Measurements from ENCODE around the gene ATXN7L1. TPM values are rescaled to one million over a fixed set of nuclear protein-coding genes. Genes with fewer than 3 reads are reported as not detected.

Gene ATXN7L1
- total RNA-seq, 1 donor from 2014 or later = 16.2 TPM

DNA sequence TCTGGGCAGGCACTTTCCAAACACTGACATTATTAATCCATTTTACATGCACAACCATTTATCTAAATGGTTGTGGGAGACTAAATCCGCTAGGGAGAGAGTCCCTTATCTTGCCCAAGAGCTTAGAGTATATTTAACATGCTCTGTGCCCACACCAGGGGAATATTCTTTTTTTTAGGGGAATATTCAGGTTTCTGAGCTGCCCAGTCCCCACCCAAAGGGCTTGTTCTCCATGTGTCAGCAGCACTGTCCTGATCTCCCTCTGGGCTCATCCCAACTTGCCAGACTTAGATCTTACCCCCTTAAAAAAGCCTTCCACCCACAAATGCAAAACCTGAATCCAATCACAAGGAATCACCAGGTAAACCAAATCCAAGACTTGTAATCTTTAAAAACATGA, 132.1 kb downstream of the ATXN7L1 start:
- intact Hi-C loops (cut with DNase I) = loop anchor here (10.0 kb wide), 1 partner anchor 411 kb away; no protein-coding TSS in a partner anchor
- Histone ChIP-seq H3K9me3 (no peaks in the 10 kb centered on the region), H3K27me3 (no peaks in the 10 kb centered on the region), H3K36me3 (no peaks in the 10 kb centered on the region), H3K27ac (no peak overlapping the region), H3K4me1 (no peaks in the 10 kb centered on the region), H3K4me3 (no peak overlapping the region)
- DNase-seq (ENCODE audit: extremely low spot score in 2 of 2) = no peak
- no peak for TF ChIP-seq POLR2A (IDR thresholded peaks at IDR 0.05)
- no peak for TF ChIP-seq POLR2AphosphoS5 (IDR thresholded peaks at IDR 0.05; ENCODE audit: insufficient read depth in 1 of 2, low read depth in 1 of 2)
- no peak for TF ChIP-seq CTCF (IDR thresholded peaks at IDR 0.05)

DNA sequence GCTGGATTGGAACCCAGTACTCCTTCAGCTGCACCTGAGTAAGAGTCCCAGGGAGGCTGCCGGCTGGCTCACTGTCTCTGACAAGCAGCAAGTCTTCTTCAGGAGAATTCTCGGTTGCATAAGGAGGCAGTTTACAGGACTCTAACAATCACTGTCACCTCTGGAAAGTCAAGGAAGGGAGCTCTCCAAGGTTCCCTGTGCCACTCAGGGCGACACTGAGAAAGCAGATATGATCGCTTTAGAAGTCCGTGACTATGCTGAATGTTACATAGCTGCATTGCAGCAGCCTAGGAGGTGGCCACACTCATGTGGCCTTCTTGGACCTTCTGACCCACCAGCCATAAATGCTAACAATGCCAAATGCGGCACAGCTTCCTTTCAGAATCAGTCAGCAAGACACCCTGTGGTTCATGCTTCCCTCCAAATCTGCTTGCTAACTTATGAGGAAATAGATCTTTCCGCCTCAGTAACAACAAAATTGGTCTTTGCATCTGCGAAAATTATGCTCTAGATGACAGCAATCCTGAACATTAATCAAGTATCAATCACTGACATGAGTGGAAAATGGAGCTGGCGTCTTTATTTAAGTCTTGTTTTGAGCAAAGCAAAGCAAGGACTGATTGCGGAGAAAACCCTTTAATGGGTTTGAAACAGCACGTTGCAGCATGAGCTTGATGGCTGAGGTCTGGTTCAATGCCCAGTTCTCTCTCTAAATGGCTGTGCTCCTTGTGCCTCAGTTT, 132.9 kb downstream of the ATXN7L1 start:
- TF ChIP-seq POLR2A (IDR thresholded peaks at IDR 0.05) (no peak), POLR2AphosphoS5 (IDR thresholded peaks at IDR 0.05; ENCODE audit: insufficient read depth in 1 of 2, low read depth in 1 of 2) (no peak), CTCF (IDR thresholded peaks at IDR 0.05) (no peak)
- no peaks in the 10 kb centered on the region for H3K9me3 ChIP-seq

DNA sequence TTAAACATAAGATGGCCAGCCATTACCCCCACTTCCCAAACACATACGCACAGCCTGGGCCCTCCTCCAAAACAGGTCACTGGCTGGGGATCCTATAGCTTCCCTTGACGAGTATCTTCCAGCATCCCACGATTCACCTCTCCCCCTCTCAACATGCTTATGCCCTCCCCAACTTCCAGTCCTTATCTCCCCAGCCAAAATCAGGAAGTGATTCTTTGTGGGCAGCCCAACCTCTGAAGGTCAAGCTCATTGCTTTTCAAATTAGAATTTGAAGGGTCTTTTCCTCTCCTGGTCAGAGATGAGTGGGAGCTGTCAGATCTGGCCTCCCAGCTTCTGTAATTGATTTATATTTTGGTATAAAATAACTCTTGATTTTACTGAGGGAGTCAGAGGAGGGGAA, 133.6 kb downstream of the ATXN7L1 start:
- H3K4me3 ChIP-seq = no peak overlapping the region
- H3K27ac ChIP-seq = no peak overlapping the region
- intact Hi-C loops (cut with DNase I) = loop anchor here (10.0 kb wide), 1 partner anchor 412 kb away; no protein-coding TSS in a partner anchor
- no peaks in the 10 kb centered on the region for H3K36me3 ChIP-seq
- no peaks in the 10 kb centered on the region for H3K27me3 ChIP-seq
- no peaks in the 10 kb centered on the region for H3K4me1 ChIP-seq
- TF ChIP-seq POLR2A (IDR thresholded peaks at IDR 0.05) = no peak
- no peak for TF ChIP-seq POLR2AphosphoS5 (IDR thresholded peaks at IDR 0.05; ENCODE audit: insufficient read depth in 1 of 2, low read depth in 1 of 2)
- DNase-seq (ENCODE audit: extremely low spot score in 2 of 2) = no peak
- H3K9me3 ChIP-seq = no peaks in the 10 kb centered on the region

More for the DNA sequence above, 132.9 kb downstream of the ATXN7L1 start:
- DNase-seq (ENCODE audit: extremely low spot score in 2 of 2) = no peak
- Histone ChIP-seq H3K36me3 (no peaks in the 10 kb centered on the region), H3K27ac (no peak overlapping the region), H3K27me3 (no peaks in the 10 kb centered on the region), H3K4me3 (no peak overlapping the region), H3K4me1 (no peaks in the 10 kb centered on the region)
- intact Hi-C loops (cut with DNase I) = loop anchor here (10.0 kb wide), 1 partner anchor 411 kb away; no protein-coding TSS in a partner anchor

GRCh38 chr7:105741982-105742381, 134.4 kb downstream of the ATXN7L1 start:
- Histone ChIP-seq H3K27ac (no peak overlapping the region), H3K9me3 (no peaks in the 10 kb centered on the region), H3K4me3 (no peak overlapping the region), H3K27me3 (no peaks in the 10 kb centered on the region), H3K4me1 (no peaks in the 10 kb centered on the region), H3K36me3 (no peaks in the 10 kb centered on the region)
- no peak for DNase-seq (ENCODE audit: extremely low spot score in 2 of 2)
- intact Hi-C loops (cut with DNase I) = loop anchor here (10.0 kb wide), 1 partner anchor 413 kb away; no protein-coding TSS in a partner anchor
- TF ChIP-seq POLR2AphosphoS5 (IDR thresholded peaks at IDR 0.05; ENCODE audit: insufficient read depth in 1 of 2, low read depth in 1 of 2) (no peak), POLR2A (IDR thresholded peaks at IDR 0.05) (no peak), CTCF (IDR thresholded peaks at IDR 0.05) (no peak)

GRCh38 chr7:105738133-105738532, 138.3 kb downstream of the ATXN7L1 start:
- intact Hi-C loops (cut with DNase I) = no loop called here
- Histone ChIP-seq H3K36me3 (no peaks in the 10 kb centered on the region), H3K9me3 (no peaks in the 10 kb centered on the region), H3K27ac (no peak overlapping the region), H3K4me1 (no peaks in the 10 kb centered on the region), H3K27me3 (no peaks in the 10 kb centered on the region), H3K4me3 (no peak overlapping the region)
- DNase-seq (ENCODE audit: extremely low spot score in 2 of 2) = no peak
- TF ChIP-seq POLR2A (IDR thresholded peaks at IDR 0.05) = no peak
- TF ChIP-seq CTCF (IDR thresholded peaks at IDR 0.05) = no peak
- TF ChIP-seq POLR2AphosphoS5 (IDR thresholded peaks at IDR 0.05; ENCODE audit: insufficient read depth in 1 of 2, low read depth in 1 of 2) = no peak
